Breast epithelium (tissue), 3 donors: ENCODE data around the gene STAC2.

ENCODE experiments used
- POLR2A ChIP-seq: fragments of 450-650 bp; IDR thresholded peaks from one replicate; pipeline ENCODE4 v1.6.1; 2016; ENCODE audit warnings: antibody characterized with exemption, mild to moderate bottlenecking, moderate library complexity
- TF ChIP-seq, protein P1 (sequence below), 3 donors: fragments of 450-650 bp; IDR thresholded peaks; one replicate each; pipeline ENCODE4 v1.5.1; 2016 to 2017; ENCODE audit warnings: antibody characterized with exemption in 3 of 3, mild to moderate bottlenecking in 3 of 3, moderate library complexity in 3 of 3

DNA sequence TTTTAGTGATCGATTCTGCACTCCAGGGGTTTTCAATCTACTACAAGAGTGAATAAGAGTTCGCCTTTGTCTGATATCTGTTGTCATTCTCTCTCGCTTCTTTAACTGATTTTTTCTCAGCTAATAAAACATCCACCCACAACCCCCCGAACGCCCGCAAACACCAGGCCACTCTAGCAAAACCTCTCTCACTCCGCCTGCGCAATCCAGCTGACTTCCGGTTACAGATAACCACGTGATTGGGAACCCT is 26.0 kb downstream of the STAC2 start:
- TF ChIP-seq POLR2A = no peak
- TF ChIP-seq, protein P1, sequence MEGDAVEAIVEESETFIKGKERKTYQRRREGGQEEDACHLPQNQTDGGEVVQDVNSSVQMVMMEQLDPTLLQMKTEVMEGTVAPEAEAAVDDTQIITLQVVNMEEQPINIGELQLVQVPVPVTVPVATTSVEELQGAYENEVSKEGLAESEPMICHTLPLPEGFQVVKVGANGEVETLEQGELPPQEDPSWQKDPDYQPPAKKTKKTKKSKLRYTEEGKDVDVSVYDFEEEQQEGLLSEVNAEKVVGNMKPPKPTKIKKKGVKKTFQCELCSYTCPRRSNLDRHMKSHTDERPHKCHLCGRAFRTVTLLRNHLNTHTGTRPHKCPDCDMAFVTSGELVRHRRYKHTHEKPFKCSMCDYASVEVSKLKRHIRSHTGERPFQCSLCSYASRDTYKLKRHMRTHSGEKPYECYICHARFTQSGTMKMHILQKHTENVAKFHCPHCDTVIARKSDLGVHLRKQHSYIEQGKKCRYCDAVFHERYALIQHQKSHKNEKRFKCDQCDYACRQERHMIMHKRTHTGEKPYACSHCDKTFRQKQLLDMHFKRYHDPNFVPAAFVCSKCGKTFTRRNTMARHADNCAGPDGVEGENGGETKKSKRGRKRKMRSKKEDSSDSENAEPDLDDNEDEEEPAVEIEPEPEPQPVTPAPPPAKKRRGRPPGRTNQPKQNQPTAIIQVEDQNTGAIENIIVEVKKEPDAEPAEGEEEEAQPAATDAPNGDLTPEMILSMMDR (IDR thresholded peaks at IDR 0.05) = no peak
